Measurements from ENCODE around the gene SAMD5. TPM values are rescaled to one million over a fixed set of nuclear protein-coding genes. Genes with fewer than 3 reads are reported as not detected.

SAMD5 gene
- total RNA-seq, 1 donor from 2014 or later = 0.06 TPM

DNA sequence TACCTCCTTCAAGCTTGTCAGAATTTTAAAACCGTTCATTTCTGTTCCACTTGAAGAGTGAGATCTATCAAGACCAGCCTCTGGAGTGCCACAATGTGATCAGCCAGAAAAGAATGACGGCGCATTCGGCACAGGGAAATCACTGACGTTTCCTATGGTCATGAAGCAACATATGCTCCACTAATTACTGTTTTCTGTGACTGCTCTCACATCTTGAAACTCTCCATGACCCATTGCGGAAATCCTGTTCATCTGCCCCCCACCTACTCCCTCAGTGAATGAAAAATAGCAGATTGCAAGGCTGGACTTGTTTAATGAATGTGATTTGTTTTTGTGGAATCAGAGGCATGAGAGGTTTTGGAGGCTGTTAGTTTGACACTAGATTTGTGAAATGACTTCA, 53.2 kb downstream of the SAMD5 start:
- H2AFZ ChIP-seq (replicated peaks) = no peak overlapping the region
- DNase-seq (ENCODE audit: low spot score) = no peak
- no peak overlapping the region for H3K4me3 ChIP-seq
- H3K79me2 ChIP-seq (ENCODE audit: low read depth) = no peaks in the 10 kb centered on the region
- Mint-ChIP-seq H3K9me3 (peaks cover 5% of the 10 kb centered on the region), H3K4me1 (peaks cover 8% of the 10 kb centered on the region), H3K27me3 (ENCODE audit: insufficient read depth, low read depth) (peaks cover 2% of the 10 kb centered on the region), H3K36me3 (peaks cover 12% of the 10 kb centered on the region), H3K27ac (peak overlapping the region; percentile 48), H3K4me3 (no peak overlapping the region)
- no peak overlapping the region for H3K9ac ChIP-seq
- no peak overlapping the region for H3K27ac ChIP-seq
- no peaks in the 10 kb centered on the region for H3K27me3 ChIP-seq
- H4K20me1 ChIP-seq (ENCODE audit: low read depth) = no peaks in the 10 kb centered on the region
- no peaks in the 10 kb centered on the region for H3K36me3 ChIP-seq
- H3K9me3 ChIP-seq (ENCODE audit: low read depth) = no peaks in the 10 kb centered on the region
- no peaks in the 10 kb centered on the region for H3F3A ChIP-seq (ENCODE audit: low read depth)
- no peaks in the 10 kb centered on the region for H3K4me1 ChIP-seq
- TF ChIP-seq EZH2phosphoT487 (IDR thresholded peaks at IDR 0.05) (no peak), EZH2 (IDR thresholded peaks at IDR 0.05) (no peak)
- TF ChIP-seq, protein P1, sequence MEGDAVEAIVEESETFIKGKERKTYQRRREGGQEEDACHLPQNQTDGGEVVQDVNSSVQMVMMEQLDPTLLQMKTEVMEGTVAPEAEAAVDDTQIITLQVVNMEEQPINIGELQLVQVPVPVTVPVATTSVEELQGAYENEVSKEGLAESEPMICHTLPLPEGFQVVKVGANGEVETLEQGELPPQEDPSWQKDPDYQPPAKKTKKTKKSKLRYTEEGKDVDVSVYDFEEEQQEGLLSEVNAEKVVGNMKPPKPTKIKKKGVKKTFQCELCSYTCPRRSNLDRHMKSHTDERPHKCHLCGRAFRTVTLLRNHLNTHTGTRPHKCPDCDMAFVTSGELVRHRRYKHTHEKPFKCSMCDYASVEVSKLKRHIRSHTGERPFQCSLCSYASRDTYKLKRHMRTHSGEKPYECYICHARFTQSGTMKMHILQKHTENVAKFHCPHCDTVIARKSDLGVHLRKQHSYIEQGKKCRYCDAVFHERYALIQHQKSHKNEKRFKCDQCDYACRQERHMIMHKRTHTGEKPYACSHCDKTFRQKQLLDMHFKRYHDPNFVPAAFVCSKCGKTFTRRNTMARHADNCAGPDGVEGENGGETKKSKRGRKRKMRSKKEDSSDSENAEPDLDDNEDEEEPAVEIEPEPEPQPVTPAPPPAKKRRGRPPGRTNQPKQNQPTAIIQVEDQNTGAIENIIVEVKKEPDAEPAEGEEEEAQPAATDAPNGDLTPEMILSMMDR (IDR thresholded peaks at IDR 0.05) = no peak
- H3K4me2 ChIP-seq = no peak overlapping the region

DNA sequence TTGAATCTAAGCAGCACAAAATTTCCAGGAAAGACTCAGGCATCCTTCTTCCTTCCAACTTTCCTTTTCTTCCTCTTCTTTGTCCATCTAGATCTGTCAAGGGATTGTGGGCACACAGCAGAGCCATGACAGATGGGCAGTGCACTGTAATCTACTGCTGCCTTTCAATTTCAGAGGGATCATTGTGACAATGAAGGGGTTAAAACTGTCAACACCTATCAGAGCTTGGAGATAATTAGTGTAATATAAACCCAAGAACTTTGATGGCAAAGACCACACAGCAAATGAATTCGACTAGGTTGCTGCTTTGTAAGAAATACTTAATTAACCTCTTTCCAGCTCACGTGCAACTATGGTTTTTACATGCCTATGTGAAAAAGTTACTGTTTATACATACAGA, 55.0 kb downstream of the SAMD5 start:
- Histone ChIP-seq H3K9me3 (ENCODE audit: low read depth) (no peaks in the 10 kb centered on the region), H4K20me1 (ENCODE audit: low read depth) (no peaks in the 10 kb centered on the region), H3K4me3 (no peak overlapping the region), H3F3A (ENCODE audit: low read depth) (no peaks in the 10 kb centered on the region), H3K27me3 (no peaks in the 10 kb centered on the region), H3K4me2 (no peak overlapping the region), H3K9ac (no peak overlapping the region), H3K4me1 (no peaks in the 10 kb centered on the region), H3K36me3 (no peaks in the 10 kb centered on the region), H2AFZ (replicated peaks) (no peak overlapping the region), H3K79me2 (ENCODE audit: low read depth) (no peaks in the 10 kb centered on the region), H3K27ac (no peak overlapping the region)
- Mint-ChIP-seq H3K36me3 (peaks cover 10% of the 10 kb centered on the region), H3K4me1 (peaks cover 8% of the 10 kb centered on the region), H3K4me3 (no peak overlapping the region), H3K9me3 (no peaks in the 10 kb centered on the region), H3K27ac (no peak overlapping the region), H3K27me3 (ENCODE audit: insufficient read depth, low read depth) (no peaks in the 10 kb centered on the region)
- TF ChIP-seq EZH2 (IDR thresholded peaks at IDR 0.05) (no peak), EZH2phosphoT487 (IDR thresholded peaks at IDR 0.05) (no peak)
- TF ChIP-seq, protein P1 (IDR thresholded peaks at IDR 0.05) = no peak
- no peak for DNase-seq (ENCODE audit: low spot score)

DNA sequence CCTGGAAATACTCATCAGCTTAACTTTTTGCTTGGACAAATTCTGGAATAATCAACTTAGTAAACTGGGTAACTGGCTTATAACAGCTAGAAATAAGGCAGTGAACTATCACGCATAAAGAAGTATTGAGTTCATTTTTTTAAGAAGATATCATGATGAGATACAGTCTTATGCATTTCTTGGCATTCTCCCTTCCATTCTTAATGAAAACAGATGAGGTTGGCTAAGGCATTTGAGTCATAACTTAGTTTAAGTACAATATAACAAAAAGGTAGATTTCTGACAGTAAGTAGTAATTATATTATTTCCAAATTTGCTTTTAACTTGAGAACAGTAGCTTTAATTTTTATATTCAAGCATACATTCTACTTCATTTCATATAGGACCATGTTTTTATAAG, 56.1 kb downstream of the SAMD5 start:
- Mint-ChIP-seq H3K27ac (no peak overlapping the region), H3K27me3 (ENCODE audit: insufficient read depth, low read depth) (no peaks in the 10 kb centered on the region), H3K36me3 (peaks cover 10% of the 10 kb centered on the region), H3K4me1 (peaks cover 8% of the 10 kb centered on the region), H3K9me3 (no peaks in the 10 kb centered on the region), H3K4me3 (no peak overlapping the region)
- H3K27ac ChIP-seq = no peak overlapping the region
- H3K79me2 ChIP-seq (ENCODE audit: low read depth) = no peaks in the 10 kb centered on the region
- no peaks in the 10 kb centered on the region for H3K4me1 ChIP-seq
- TF ChIP-seq EZH2phosphoT487 (IDR thresholded peaks at IDR 0.05) (no peak), EZH2 (IDR thresholded peaks at IDR 0.05) (no peak)
- TF ChIP-seq, protein P1 (IDR thresholded peaks at IDR 0.05) = no peak
- no peak overlapping the region for H3K4me2 ChIP-seq
- H3K36me3 ChIP-seq = no peaks in the 10 kb centered on the region
- no peaks in the 10 kb centered on the region for H3K9me3 ChIP-seq (ENCODE audit: low read depth)
- H2AFZ ChIP-seq (replicated peaks) = no peak overlapping the region
- DNase-seq (ENCODE audit: low spot score) = no peak
- no peak overlapping the region for H3K9ac ChIP-seq
- no peaks in the 10 kb centered on the region for H3K27me3 ChIP-seq
- no peak overlapping the region for H3K4me3 ChIP-seq
- H3F3A ChIP-seq (ENCODE audit: low read depth) = no peaks in the 10 kb centered on the region
- H4K20me1 ChIP-seq (ENCODE audit: low read depth) = no peaks in the 10 kb centered on the region

All from neural progenitor cell (in vitro differentiated cells).